HG02852 (cell line): ENCODE measurements around the gene SEPTIN1.
"Not testable (repeated sequence)": the region's sequence is repeated elsewhere in the genome, so short reads cannot be mapped to it uniquely, and the experiment has no call there.

Experiments
- ATAC-seq: cut with Tn5 transposase; IDR thresholded peaks from one replicate; pipeline ENCODE4 v1.9.1; 2021; ENCODE audit warnings: mild to moderate bottlenecking, moderate library complexity; ENCODE audit not compliant: unreplicated experiment

SEPTIN1 gene

DNA sequence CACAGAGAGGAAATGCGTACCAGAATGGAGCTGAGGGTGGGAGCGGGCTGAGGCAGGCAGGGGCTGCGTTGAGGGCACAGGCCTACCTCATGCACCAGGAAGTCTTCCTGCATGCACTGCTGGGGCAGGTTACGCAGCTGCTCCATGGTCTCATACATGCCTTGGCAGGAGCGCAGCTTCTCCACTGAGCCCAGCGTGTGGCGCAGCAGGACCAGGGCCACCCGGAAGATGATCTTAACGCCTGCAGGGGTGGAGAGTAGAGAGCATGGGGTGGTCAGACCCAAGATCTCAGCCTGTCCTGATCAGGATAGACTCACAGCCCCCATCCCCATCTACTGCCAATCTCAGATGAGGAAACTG is 23.8 kb downstream of the SEPTIN1 start:
- ATAC-seq, result no peak

DNA sequence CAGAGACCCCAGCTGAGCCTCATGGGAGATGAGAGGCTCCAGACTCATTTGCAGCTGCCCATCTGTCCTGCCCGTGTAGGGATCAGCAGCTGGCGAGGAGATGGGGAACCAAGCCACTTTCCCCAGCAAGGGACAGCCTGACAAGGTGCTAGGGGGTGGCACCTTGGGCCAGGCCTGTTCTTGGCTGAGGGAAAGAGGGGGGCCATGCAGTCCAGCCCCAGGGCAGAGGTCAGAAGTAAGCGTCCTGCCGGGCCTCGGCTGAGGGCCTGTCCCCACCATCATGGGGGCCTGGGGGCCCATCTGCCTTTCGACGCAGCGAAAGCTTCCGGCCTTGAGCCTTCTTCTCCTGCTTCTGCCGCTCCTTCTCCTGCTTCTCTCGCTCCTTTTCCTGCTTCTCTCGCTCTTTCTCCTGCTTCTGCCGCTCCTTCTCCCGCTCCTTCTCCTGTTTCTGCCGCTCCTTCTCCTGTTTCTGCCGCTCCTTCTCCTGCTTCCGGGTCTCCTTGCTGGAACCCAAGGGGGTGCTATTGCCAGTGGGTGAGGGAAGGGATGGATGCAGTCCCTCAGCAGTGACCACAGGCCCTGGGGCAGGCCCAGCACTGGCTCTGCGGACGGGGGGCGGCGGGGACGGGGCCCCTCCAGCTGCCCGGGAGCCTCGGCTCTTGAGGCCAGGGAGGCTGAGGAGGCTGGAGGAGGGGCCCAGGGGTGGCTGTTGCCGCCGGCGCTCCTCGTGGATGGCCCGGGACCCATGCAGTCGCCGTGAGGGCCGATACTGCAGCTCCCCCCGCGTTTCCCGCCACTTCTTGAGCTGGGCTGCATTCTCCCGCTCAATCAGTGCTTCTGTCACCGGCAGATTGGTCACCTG is 24.4 kb downstream of the SEPTIN1 start:
- no peak for ATAC-seq

DNA sequence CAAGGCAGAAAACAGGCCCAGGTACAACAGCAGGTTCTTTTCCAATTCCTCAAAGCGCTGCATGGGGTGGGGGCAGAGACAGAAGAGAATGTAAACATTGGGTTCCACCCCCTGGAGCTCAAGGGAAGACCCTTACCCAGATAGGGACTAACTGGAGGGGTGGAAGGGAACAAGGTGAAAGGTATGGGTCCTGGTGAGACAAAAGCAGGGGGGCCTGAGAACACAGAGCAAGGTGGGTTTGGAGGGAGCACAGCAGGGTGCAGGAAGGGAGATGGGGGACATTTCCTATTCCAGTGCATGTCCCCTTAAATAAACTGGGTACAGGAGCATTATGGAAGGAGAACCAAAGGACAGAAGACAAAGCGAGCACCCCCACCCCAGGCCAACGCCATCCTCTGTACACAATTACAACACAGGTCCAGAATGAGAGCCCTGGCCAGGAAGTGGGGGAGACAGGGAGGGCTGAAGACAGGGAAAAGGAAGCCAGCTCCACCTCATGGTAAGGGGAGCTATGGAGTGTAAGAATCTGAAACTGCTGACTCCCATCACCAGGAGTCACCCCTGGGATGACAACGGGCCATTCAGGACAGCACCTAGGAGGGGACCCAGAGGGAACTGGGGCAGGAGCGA is 25.2 kb downstream of the SEPTIN1 start:
- no peak for ATAC-seq

DNA sequence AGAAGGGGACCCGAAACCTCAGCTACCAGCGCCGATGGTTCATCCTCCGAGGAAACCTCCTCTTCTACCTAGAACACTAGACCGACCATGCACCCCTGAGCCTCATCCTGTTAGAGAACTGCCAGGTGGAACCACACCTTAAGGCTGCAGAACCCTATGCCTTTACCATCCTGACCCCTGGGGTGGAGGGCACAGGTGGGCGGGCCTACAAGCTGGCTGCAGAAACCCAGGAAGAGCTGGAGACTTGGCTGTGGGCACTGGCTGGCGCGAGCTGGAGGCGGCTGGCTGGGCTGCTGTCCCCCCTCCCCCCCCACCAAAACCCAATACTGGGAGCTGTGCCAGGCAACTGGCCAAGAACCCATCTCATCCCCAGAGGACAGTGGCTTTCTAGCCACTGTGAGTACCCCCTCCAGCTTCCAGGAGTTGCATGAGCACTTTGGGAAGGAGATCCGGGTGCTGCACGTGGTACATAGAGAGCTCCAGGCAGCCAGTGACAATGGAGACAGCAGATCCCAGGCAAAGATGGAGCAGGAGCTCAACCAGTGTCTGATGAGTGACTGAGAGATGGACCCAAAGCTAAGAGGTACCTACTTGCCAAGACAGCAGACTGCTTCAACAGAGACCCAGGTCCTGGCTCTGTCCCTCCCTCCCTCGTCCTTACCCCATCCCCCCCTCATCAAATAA is 25.8 kb downstream of the SEPTIN1 start:
- no peak for ATAC-seq

DNA sequence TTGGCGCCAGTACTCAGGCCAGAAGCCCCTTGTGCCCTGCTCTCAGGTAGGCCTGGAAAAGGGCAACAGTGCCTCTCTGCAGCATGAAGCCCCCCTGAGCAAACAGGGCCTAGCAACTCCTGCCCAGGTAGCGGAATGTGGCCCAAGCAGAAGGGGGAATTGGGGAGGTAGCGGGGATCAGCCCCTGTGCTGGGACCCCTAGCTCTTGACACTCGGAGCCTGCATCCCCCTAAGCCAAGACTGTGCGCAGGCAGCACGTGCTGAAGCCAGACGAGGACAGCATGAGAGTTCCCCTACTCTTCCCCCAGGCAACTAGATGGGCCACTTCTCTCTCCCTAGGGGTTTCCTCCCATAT is 26.4 kb downstream of the SEPTIN1 start:
- ATAC-seq, result no peak

DNA sequence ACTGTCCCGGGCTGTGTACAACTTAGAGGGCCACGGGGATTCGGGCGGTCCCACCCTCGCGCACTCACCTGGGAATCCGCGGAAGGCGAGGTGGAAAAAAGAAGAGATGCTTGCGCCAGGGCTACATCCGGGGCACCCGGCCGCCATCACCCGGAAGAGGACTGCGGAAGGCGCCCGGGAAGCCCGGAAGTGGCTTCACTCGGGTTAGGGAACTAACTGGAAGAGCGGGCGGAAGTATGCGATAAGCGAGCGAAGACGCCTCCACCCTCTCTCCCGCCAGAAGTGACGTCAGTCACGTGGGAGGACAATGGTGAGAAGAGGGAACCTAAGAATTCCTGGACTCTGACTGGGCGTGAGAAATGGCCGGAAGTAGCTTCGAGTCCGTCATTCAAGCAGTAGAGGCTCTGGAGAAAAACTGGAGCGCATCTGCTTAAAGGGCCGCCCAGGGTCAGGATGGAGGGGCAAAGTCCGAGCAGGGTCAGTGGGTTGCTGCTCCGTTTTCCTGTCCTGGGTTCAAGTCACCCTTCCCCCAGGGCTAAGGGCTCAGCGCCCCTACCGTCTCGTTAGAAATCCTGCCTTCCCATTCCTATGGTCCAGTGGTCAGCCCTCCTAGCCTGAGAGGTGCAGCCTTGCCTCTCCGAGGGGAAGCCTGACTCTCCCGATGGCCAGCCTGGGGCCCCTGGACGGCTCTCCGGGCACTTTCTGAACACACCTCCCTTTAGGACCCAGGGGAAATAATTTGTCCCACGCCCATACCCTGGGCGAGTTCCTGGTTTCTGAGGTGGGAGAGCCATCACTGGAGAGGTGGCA is 27.0 kb downstream of the SEPTIN1 start, which contains the start of gene CD2BP2:
Gene CD2BP2 (minus strand): TSS at position 165 of the 810 bp plus-strand sequence. CDS start 627 bp downstream, outside the sequence.
- ATAC-seq, result peak; percentile 61

- ATAC-seq, result peak; percentile 2
These were observed 27.8 kb downstream of the SEPTIN1 start for GRCh38 chr16:30354423-30355143.

GRCh38 chr16:30353438-30354129 is 28.8 kb downstream of the SEPTIN1 start:
- ATAC-seq, result no peak

GRCh38 chr16:30352488-30353401 is 29.6 kb downstream of the SEPTIN1 start:
- no peak for ATAC-seq

DNA sequence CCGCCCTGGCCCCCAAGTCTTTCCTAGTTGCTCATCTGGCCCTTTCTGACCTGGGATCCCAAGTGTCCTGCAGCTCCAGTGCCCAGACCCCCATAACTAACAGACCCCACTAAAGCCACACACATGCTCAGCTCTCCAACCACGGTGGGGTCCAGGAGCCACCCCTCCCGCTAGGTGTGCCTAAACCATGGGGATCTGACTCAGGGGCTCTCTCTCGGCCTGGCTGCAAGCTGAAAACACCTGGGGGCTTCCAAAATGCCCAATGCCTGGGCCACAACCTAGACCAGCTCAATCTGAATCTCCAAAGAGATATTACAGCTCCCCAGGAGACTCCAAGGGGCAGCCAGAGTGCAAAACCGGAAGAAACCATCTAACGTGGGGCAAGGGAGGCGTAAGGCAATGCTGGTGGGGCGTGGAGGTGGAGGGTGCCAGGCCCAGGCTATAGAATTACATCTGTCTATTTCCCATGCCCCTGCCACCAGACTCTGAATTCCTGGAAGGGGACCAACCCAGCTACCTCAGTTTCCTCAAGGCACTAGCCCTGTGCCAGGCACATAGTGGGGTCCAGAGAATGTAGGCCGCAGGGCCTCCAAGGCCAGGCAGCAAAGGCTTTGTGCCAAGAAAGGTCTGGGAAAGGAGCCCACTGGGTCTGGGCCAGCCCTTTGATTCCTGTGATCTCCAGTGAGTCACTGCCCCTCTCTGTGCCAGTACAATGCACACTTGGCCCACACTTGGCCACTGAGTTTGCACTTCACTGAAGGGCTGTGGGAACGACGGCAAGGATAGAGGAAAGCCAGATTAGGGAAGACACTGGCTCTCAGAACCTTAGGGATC is 30.6 kb downstream of the SEPTIN1 start:
- ATAC-seq, result no peak

- ATAC-seq, result no peak
These were observed 31.3 kb downstream of the SEPTIN1 start for GRCh38 chr16:30351001-30351441.

- peak; percentile 52 for ATAC-seq
These were observed 32.1 kb downstream of the SEPTIN1 start for GRCh38 chr16:30350134-30350871.

- ATAC-seq, result no peak
These were observed 32.7 kb downstream of the SEPTIN1 start for GRCh38 chr16:30349675-30350074.

- ATAC-seq, result no peak
These were observed 33.4 kb downstream of the SEPTIN1 start for GRCh38 chr16:30348929-30349328.

GRCh38 chr16:30348113-30348512 is 34.2 kb downstream of the SEPTIN1 start:
- ATAC-seq, result no peak

DNA sequence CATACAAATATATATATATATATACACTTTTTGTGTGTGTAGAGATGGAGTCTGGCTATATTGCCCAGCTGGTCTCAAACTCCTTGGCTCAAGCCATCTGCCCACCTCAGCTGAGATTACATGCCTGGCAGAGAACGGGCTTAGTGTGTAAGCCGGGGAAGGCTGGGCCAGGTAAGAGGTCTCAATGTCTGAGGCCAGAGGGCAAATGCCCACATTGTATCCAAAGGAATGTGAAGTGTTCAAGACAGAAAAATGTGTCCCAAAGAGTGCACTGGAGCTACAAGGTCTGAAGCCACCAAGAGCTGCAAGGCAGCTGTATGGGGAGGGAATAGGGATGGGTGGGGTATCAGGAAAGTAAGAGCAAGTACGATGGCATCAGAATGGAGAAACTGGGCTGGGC is 36.1 kb downstream of the SEPTIN1 start:
- no peak for ATAC-seq

DNA sequence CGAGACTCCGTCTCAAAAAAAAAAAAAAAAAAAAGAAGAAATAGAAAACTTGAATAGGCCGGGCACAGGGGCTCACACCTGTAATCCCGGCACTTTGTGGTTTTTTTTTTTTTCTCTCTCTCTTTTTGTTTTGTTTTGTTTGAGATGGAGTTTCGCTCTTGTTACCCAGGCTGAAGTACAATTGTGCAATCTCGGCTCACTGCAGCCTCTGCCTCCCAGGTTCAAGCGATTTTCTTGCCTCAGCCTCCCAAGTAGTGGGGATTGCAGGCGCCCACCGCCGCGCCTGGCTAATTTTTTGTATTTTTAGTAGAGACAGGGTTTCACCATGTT is 38.9 kb downstream of the SEPTIN1 start:
- not testable (repeated sequence) for ATAC-seq
